ENCODE measurements around the gene MOSPD3. TPM values are rescaled to one million over a fixed set of nuclear protein-coding genes. Genes with fewer than 3 reads are reported as not detected.

The MOSPD3 gene
- total RNA-seq, 1 donor from 2014 or later: 14.7 TPM

GRCh38 chr7:100595188-100595587 is 17.2 kb upstream of the MOSPD3 start:
- intact Hi-C loops (cut with DNase I): no loop called here
- no peak for TF ChIP-seq CTCF (IDR thresholded peaks at IDR 0.05)

GRCh38 chr7:100598425-100598824 is 13.9 kb upstream of the MOSPD3 start:
- intact Hi-C loops (cut with DNase I): no loop called here
- H3K4me3 ChIP-seq: no peak overlapping the region
- no peaks in the 10 kb centered on the region for H3K36me3 ChIP-seq
- H3K27ac ChIP-seq: no peak overlapping the region
- H3K27me3 ChIP-seq: no peaks in the 10 kb centered on the region
- peaks cover 3% of the 10 kb centered on the region for H3K4me1 ChIP-seq
- H3K9me3 ChIP-seq: no peaks in the 10 kb centered on the region
- DNase-seq (no peak), ATAC-seq (no peak)
- no peak for TF ChIP-seq CTCF (IDR thresholded peaks at IDR 0.05)

More at GRCh38 chr7:100595188-100595587, 17.2 kb upstream of the MOSPD3 start:
- Histone ChIP-seq H3K9me3 (no peaks in the 10 kb centered on the region), H3K27ac (no peak overlapping the region), H3K4me3 (no peak overlapping the region), H3K4me1 (no peaks in the 10 kb centered on the region), H3K36me3 (no peaks in the 10 kb centered on the region), H3K27me3 (no peaks in the 10 kb centered on the region)
- ATAC-seq: no peak
- no peak for DNase-seq

- Histone ChIP-seq H3K36me3 (no peaks in the 10 kb centered on the region), H3K9me3 (no peaks in the 10 kb centered on the region), H3K4me1 (peaks cover 15% of the 10 kb centered on the region), H3K4me3 (no peak overlapping the region), H3K27ac (no peak overlapping the region), H3K27me3 (no peaks in the 10 kb centered on the region)
- DNase-seq (no peak), ATAC-seq (no peak)
- intact Hi-C loops (cut with DNase I): no loop called here
- no peak for TF ChIP-seq CTCF (IDR thresholded peaks at IDR 0.05)
Observed at GRCh38 chr7:100599911-100600729, 12.2 kb upstream of the MOSPD3 start.

GRCh38 chr7:100600730-100601038 is 11.7 kb upstream of the MOSPD3 start:
- no peak for TF ChIP-seq CTCF (IDR thresholded peaks at IDR 0.05)
- Histone ChIP-seq H3K4me3 (no peak overlapping the region), H3K27ac (no peak overlapping the region), H3K27me3 (no peaks in the 10 kb centered on the region), H3K36me3 (no peaks in the 10 kb centered on the region), H3K9me3 (no peaks in the 10 kb centered on the region), H3K4me1 (peaks cover 18% of the 10 kb centered on the region)
- intact Hi-C loops (cut with DNase I): no loop called here
- DNase-seq (no peak), ATAC-seq (no peak)

GRCh38 chr7:100602889-100603725 is 9.2 kb upstream of the MOSPD3 start:
- intact Hi-C loops (cut with DNase I): no loop called here
- H3K9me3 ChIP-seq: no peaks in the 10 kb centered on the region
- H3K4me1 ChIP-seq: peaks cover 18% of the 10 kb centered on the region
- H3K27me3 ChIP-seq: no peaks in the 10 kb centered on the region
- DNase-seq (peak; percentile 79), ATAC-seq (peak; percentile 36)
- H3K27ac ChIP-seq: peak overlapping the region; percentile 69
- H3K4me3 ChIP-seq: peak overlapping the region; percentile 71
- no peak for TF ChIP-seq CTCF (IDR thresholded peaks at IDR 0.05)
- H3K36me3 ChIP-seq: no peaks in the 10 kb centered on the region
